SJSA1 (cell line): ENCODE data around the gene SECTM1. TPM values are rescaled to one million over a fixed set of nuclear protein-coding genes. Genes with fewer than 3 reads are reported as not detected.
"Not testable (repeated sequence)": the region's sequence is repeated elsewhere in the genome, so short reads cannot be mapped to it uniquely, and the experiment has no call there.

Experiments
- DNase-seq, 2 experiments: peaks; one replicate each; pipeline ENCODE4 v3.0.0-alpha.2; 2015 to 2020; ENCODE audit warnings: low spot score in 2 of 2, low read depth in 1 of 2
- H3K27ac ChIP-seq: fragments of 250-450 bp; sonication (Bioruptor Pico); 2 replicates; pipeline ENCODE4 v1.5.1; 2020; ENCODE audit warnings: mild to moderate bottlenecking, moderate library complexity
- H3K27me3 ChIP-seq: fragments of 250-450 bp; sonication (Bioruptor Pico); replicated peaks from 2 replicates; pipeline ENCODE4 v1.5.1; 2020; ENCODE audit warnings: mild to moderate bottlenecking, moderate library complexity
- H3K36me3 ChIP-seq: fragments of 250-450 bp; sonication (Bioruptor Pico); 2 replicates; pipeline ENCODE4 v1.5.1; 2020; ENCODE audit warnings: mild to moderate bottlenecking
- H3K4me1 ChIP-seq: fragments of 250-450 bp; sonication (Bioruptor Pico); replicated peaks from 2 replicates; pipeline ENCODE4 v1.6.1; 2021; ENCODE audit warnings: mild to moderate bottlenecking
- H3K4me3 ChIP-seq: fragments of 250-450 bp; sonication (Bioruptor Pico); 2 replicates; pipeline ENCODE4 v1.5.1; 2020; ENCODE audit warnings: mild to moderate bottlenecking
- H3K9me3 ChIP-seq: fragments of 250-450 bp; sonication (Bioruptor Pico); replicated peaks from 2 replicates; pipeline ENCODE4 v1.5.1; 2020; ENCODE audit warnings: mild to moderate bottlenecking
- total RNA-seq: library from RNA; depleted of rRNA; stranded (reverse); fragments of >200 nt; shearing (Covaris generic); gene quantifications from 2 replicates; pipeline ENCODE4 v1.2.3, GENCODE V29; 2014

Gene SECTM1
- total RNA-seq, 1 experiment from 2014 or later: 6.3 TPM

GRCh38 chr17:82347994-82348393, 14.4 kb upstream of the SECTM1 start:
- not testable (repeated sequence) for H3K4me3 ChIP-seq, H3K27me3 ChIP-seq, DNase-seq, H3K9me3 ChIP-seq, H3K36me3 ChIP-seq, H3K27ac ChIP-seq
- H3K4me1 ChIP-seq: peaks cover 15% of the 10 kb centered on the region

- Histone ChIP-seq H3K27me3 (no peaks in the 10 kb centered on the region), H3K36me3 (no peaks in the 10 kb centered on the region), H3K4me3 (no peak overlapping the region), H3K9me3 (no peaks in the 10 kb centered on the region), H3K27ac (no peak overlapping the region), H3K4me1 (peaks cover 15% of the 10 kb centered on the region)
- no peak for DNase-seq
These were observed 13.1 kb upstream of the SECTM1 start for GRCh38 chr17:82346342-82347300.

GRCh38 chr17:82345151-82345976, 11.8 kb upstream of the SECTM1 start:
- Histone ChIP-seq H3K4me1 (peaks cover 15% of the 10 kb centered on the region), H3K36me3 (no peaks in the 10 kb centered on the region), H3K4me3 (no peak overlapping the region), H3K9me3 (no peaks in the 10 kb centered on the region), H3K27me3 (no peaks in the 10 kb centered on the region), H3K27ac (no peak overlapping the region)
- no peak for DNase-seq

GRCh38 chr17:82344175-82344907, 10.8 kb upstream of the SECTM1 start:
- peaks cover 18% of the 10 kb centered on the region for H3K4me1 ChIP-seq
- no peak for DNase-seq
- H3K27me3 ChIP-seq: no peaks in the 10 kb centered on the region
- H3K4me3 ChIP-seq: no peak overlapping the region
- H3K9me3 ChIP-seq: no peaks in the 10 kb centered on the region
- no peak overlapping the region for H3K27ac ChIP-seq
- no peaks in the 10 kb centered on the region for H3K36me3 ChIP-seq

- no peak for DNase-seq
- H3K36me3 ChIP-seq: no peaks in the 10 kb centered on the region
- no peaks in the 10 kb centered on the region for H3K27me3 ChIP-seq
- H3K9me3 ChIP-seq: no peaks in the 10 kb centered on the region
- H3K27ac ChIP-seq: no peak overlapping the region
- H3K4me1 ChIP-seq: peaks cover 26% of the 10 kb centered on the region
- H3K4me3 ChIP-seq: no peak overlapping the region
These were observed 10.0 kb upstream of the SECTM1 start for GRCh38 chr17:82343560-82343959.

GRCh38 chr17:82342361-82343079, 9.0 kb upstream of the SECTM1 start:
- H3K36me3 ChIP-seq: no peaks in the 10 kb centered on the region
- H3K27me3 ChIP-seq: no peaks in the 10 kb centered on the region
- DNase-seq: no peak
- no peak overlapping the region for H3K4me3 ChIP-seq
- peaks cover 33% of the 10 kb centered on the region for H3K4me1 ChIP-seq
- no peak overlapping the region for H3K27ac ChIP-seq
- no peaks in the 10 kb centered on the region for H3K9me3 ChIP-seq

GRCh38 chr17:82339634-82340580, 6.3 kb upstream of the SECTM1 start:
- no peaks in the 10 kb centered on the region for H3K9me3 ChIP-seq
- H3K27ac ChIP-seq: peak overlapping the region; percentile 42
- H3K27me3 ChIP-seq: no peaks in the 10 kb centered on the region
- H3K36me3 ChIP-seq: no peaks in the 10 kb centered on the region
- peak overlapping the region; percentile 26 for H3K4me3 ChIP-seq
- peaks cover 46% of the 10 kb centered on the region for H3K4me1 ChIP-seq
- DNase-seq: no peak

- peak; percentile 84 to 86 for DNase-seq
- Histone ChIP-seq H3K4me1 (peaks cover 47% of the 10 kb centered on the region), H3K27me3 (no peaks in the 10 kb centered on the region), H3K4me3 (peak overlapping the region; percentile 26), H3K9me3 (no peaks in the 10 kb centered on the region), H3K36me3 (no peaks in the 10 kb centered on the region), H3K27ac (peak overlapping the region; percentile 42)
These were observed 5.5 kb upstream of the SECTM1 start for GRCh38 chr17:82338858-82339633.

- Histone ChIP-seq H3K4me3 (peak overlapping the region; percentile 32), H3K36me3 (no peaks in the 10 kb centered on the region), H3K4me1 (peaks cover 76% of the 10 kb centered on the region), H3K27me3 (peaks cover 4% of the 10 kb centered on the region), H3K9me3 (no peaks in the 10 kb centered on the region), H3K27ac (no peak overlapping the region)
- DNase-seq: peak in 1 of 2 experiments; percentile 50
These were observed 1.2 kb upstream of the SECTM1 start for GRCh38 chr17:82334622-82335394.

GRCh38 chr17:82334204-82334621, 647 bp upstream of the SECTM1 start:
- Histone ChIP-seq H3K27ac (no peak overlapping the region), H3K27me3 (peaks cover 4% of the 10 kb centered on the region), H3K4me1 (peaks cover 71% of the 10 kb centered on the region), H3K36me3 (no peaks in the 10 kb centered on the region), H3K9me3 (no peaks in the 10 kb centered on the region), H3K4me3 (peak overlapping the region; percentile 52)
- no peak for DNase-seq

GRCh38 chr17:82332669-82333278, 792 bp downstream of the SECTM1 start:
- Histone ChIP-seq H3K27ac (no peak overlapping the region), H3K36me3 (no peaks in the 10 kb centered on the region), H3K27me3 (peaks cover 4% of the 10 kb centered on the region), H3K4me1 (peaks cover 57% of the 10 kb centered on the region), H3K4me3 (peak overlapping the region; percentile 52), H3K9me3 (no peaks in the 10 kb centered on the region)
- DNase-seq: no peak
